IMR-90 (cell line): ENCODE measurements around the gene RPTOR. TPM values are rescaled to one million over a fixed set of nuclear protein-coding genes. Genes with fewer than 3 reads are reported as not detected.

Experiments used
- ATAC-seq: fragments of 200-7000 bp; cut with Tn5 transposase; 2 replicates; pipeline ENCODE4 v1.9.1; 2020; ENCODE audit warnings: low read depth, mild to moderate bottlenecking, moderate library complexity
- BruUV-seq: library from RNA; stranded (reverse); fragments of 400-500 nt; replicated peaks from 2 replicates; lab custom pipeline; 2021; lab: Mats Ljungman, UMichigan
- CTCF ChIA-PET: fragments of 300-600 bp; formaldehyde crosslinking; extraction: SDS; loops from one replicate; lab custom pipeline; 2021; ENCODE audit warnings: antibody characterized with exemption; lab: Yijun Ruan, JAX
- POLR2A ChIA-PET: fragments of 300-600 bp; sonication (Branson Sonifier 250); formaldehyde crosslinking; loops from one replicate; lab custom pipeline; 2022; ENCODE audit warnings: antibody characterized with exemption; ENCODE audit not compliant: unreplicated experiment; lab: Charles Lee
- DNase-seq: peaks from one replicate; pipeline ENCODE4 v3.0.0; 2013
- H2AFZ ChIP-seq: replicated peaks from 2 replicates; pipeline ENCODE3; 2013; ENCODE audit warnings: low read length, mild to moderate bottlenecking; ENCODE audit not compliant: poor library complexity
- H2AK5ac ChIP-seq: 2 replicates; pipeline ENCODE4 v1.6.1; 2013; ENCODE audit warnings: low read depth, low read length, inconsistent platforms
- H2AK9ac ChIP-seq: replicated peaks from 2 replicates; pipeline ENCODE3; 2013; ENCODE audit warnings: mild to moderate bottlenecking, low read depth, low read length, moderate library complexity; ENCODE audit not compliant: poor library complexity
- H2BK120ac ChIP-seq: 2 replicates; pipeline ENCODE4 v1.6.1; 2013; ENCODE audit warnings: low read depth, low read length, inconsistent platforms
- H2BK15ac ChIP-seq: 3 replicates; pipeline ENCODE4 v1.6.1; 2013; ENCODE audit warnings: low read depth, low read length, inconsistent platforms
- H2BK20ac ChIP-seq: 2 replicates; pipeline ENCODE4 v1.6.1; 2013; ENCODE audit warnings: low read depth, mild to moderate bottlenecking, inconsistent platforms, low read length, moderate library complexity
- H2BK5ac ChIP-seq: 2 replicates; pipeline ENCODE4 v1.6.1; 2013; ENCODE audit warnings: mild to moderate bottlenecking, low read depth, low read length, inconsistent platforms; ENCODE audit not compliant: poor library complexity, severe bottlenecking
- H3K14ac ChIP-seq: replicated peaks from 2 replicates; pipeline ENCODE4 v1.6.1; 2013; ENCODE audit warnings: low read depth, low read length, inconsistent platforms
- H3K18ac ChIP-seq: 2 replicates; pipeline ENCODE4 v1.6.1; 2013; ENCODE audit warnings: low read depth, low read length, control low read depth
- H3K23ac ChIP-seq: 2 replicates; pipeline ENCODE4 v1.6.1; 2013; ENCODE audit warnings: low read depth, low read length, inconsistent platforms
- H3K27ac ChIP-seq: 2 replicates; pipeline ENCODE4 v1.5.1; 2013; ENCODE audit warnings: mild to moderate bottlenecking, control low read depth, low read length; ENCODE audit not compliant: insufficient read depth
- H3K27me3 ChIP-seq: 2 replicates; pipeline ENCODE4 v1.6.1; 2013; ENCODE audit warnings: low read length; ENCODE audit not compliant: control insufficient read depth, insufficient read depth
- H3K36me3 ChIP-seq: 2 replicates; pipeline ENCODE4 v1.6.1; 2013; ENCODE audit warnings: low read length, mixed read lengths; ENCODE audit not compliant: control insufficient read depth, insufficient read depth
- H3K4ac ChIP-seq: 2 replicates; pipeline ENCODE4 v1.6.1; 2013; ENCODE audit warnings: low read depth, low read length, inconsistent platforms
- H3K4me1 ChIP-seq: 2 replicates; pipeline ENCODE4 v1.6.1; 2013; ENCODE audit warnings: low read length, mixed read lengths; ENCODE audit not compliant: control insufficient read depth, insufficient read depth
- H3K4me2 ChIP-seq: 2 replicates; pipeline ENCODE4 v1.6.1; 2013; ENCODE audit warnings: low read depth, mild to moderate bottlenecking, control low read depth, low read length, moderate library complexity
- H3K4me3 ChIP-seq: 2 replicates; pipeline ENCODE4 v1.5.1; 2013; ENCODE audit warnings: low read depth, mild to moderate bottlenecking, control low read depth, low read length, moderate library complexity; ENCODE audit not compliant: insufficient read depth
- H3K56ac ChIP-seq: 2 replicates; pipeline ENCODE4 v1.6.1; 2013; ENCODE audit warnings: low read length, inconsistent platforms; ENCODE audit not compliant: insufficient read depth; ENCODE audit errors: extremely low read depth
- H3K79me1 ChIP-seq, 2 experiments: 2 replicates each; pipeline ENCODE4 v1.6.1; 2013; ENCODE audit warnings: low read length in 2 of 2, inconsistent platforms in 1 of 2, low read depth in 1 of 2
- H3K9ac ChIP-seq: 2 replicates; pipeline ENCODE4 v1.6.1; 2013; ENCODE audit warnings: low read depth, low read length, control low read depth
- H3K9me1 ChIP-seq: 2 replicates; pipeline ENCODE4 v1.6.1; 2013; ENCODE audit warnings: low read length, inconsistent platforms; ENCODE audit not compliant: insufficient read depth
- H3K9me3 ChIP-seq: 2 replicates; pipeline ENCODE4 v1.6.1; 2013; ENCODE audit warnings: low read length; ENCODE audit not compliant: control insufficient read depth, insufficient read depth
- H4K20me1 ChIP-seq: 2 replicates; pipeline ENCODE4 v1.6.1; 2013; ENCODE audit warnings: low read length, inconsistent platforms; ENCODE audit not compliant: insufficient read depth
- H4K5ac ChIP-seq: 2 replicates; pipeline ENCODE4 v1.6.1; 2013; ENCODE audit warnings: mild to moderate bottlenecking, low read depth, low read length, control low read depth
- H4K8ac ChIP-seq, 2 experiments: 2 replicates each; pipeline ENCODE4 v1.6.1; 2013; ENCODE audit warnings: low read depth in 2 of 2, low read length in 2 of 2, control low read depth in 1 of 2, inconsistent platforms in 1 of 2
- H4K91ac ChIP-seq: 2 replicates; pipeline ENCODE4 v1.6.1; 2013; ENCODE audit warnings: low read depth, low read length, inconsistent platforms; ENCODE audit not compliant: insufficient read depth
- CEBPB ChIP-seq: IDR thresholded peaks from 2 replicates; pipeline ENCODE4 v1.6.1; 2012; ENCODE audit warnings: low read depth, low read length, improper control_type of control experiment
- CHD1 ChIP-seq: IDR thresholded peaks from 2 replicates; pipeline ENCODE4 v1.6.1; 2012; ENCODE audit warnings: low read depth, low read length, improper control_type of control experiment
- FOS ChIP-seq: fragments of 150-350 bp; IDR thresholded peaks from 2 replicates; pipeline ENCODE4 v1.6.1; 2016; ENCODE audit warnings: low read depth, low read length
- MAFK ChIP-seq: IDR thresholded peaks from 2 replicates; pipeline ENCODE4 v1.6.1; 2012; ENCODE audit warnings: low read depth, low read length, improper control_type of control experiment
- MAZ ChIP-seq: IDR thresholded peaks from 2 replicates; pipeline ENCODE4 v1.6.1; 2012; ENCODE audit warnings: low read depth, mild to moderate bottlenecking, low read length, improper control_type of control experiment, moderate library complexity, borderline replicate concordance
- MXI1 ChIP-seq: IDR thresholded peaks from 2 replicates; pipeline ENCODE4 v1.6.1; 2012; ENCODE audit warnings: low read depth, mild to moderate bottlenecking, low read length, moderate library complexity, borderline replicate concordance
- POLR2A ChIP-seq: IDR thresholded peaks from 2 replicates; pipeline ENCODE4 v1.6.1; 2012; ENCODE audit warnings: mild to moderate bottlenecking, low read depth, low read length
- RAD21 ChIP-seq: IDR thresholded peaks from 2 replicates; pipeline ENCODE4 v1.6.1; 2012; ENCODE audit warnings: low read length, improper control_type of control experiment
- RFX5 ChIP-seq: IDR thresholded peaks from 2 replicates; pipeline ENCODE4 v1.8.0; 2012; ENCODE audit warnings: low read depth, mild to moderate bottlenecking, low read length, moderate library complexity
- USF2 ChIP-seq: fragments of 150-350 bp; IDR thresholded peaks from 2 replicates; pipeline ENCODE4 v1.6.1; 2017; ENCODE audit warnings: mild to moderate bottlenecking, antibody characterized with exemption, low read length, low read depth
- WGBS, 2 experiments: methylation state at CpG; one replicate each; pipeline versions ENCODE4 v1.1.5 to v1.1.7; 2013; ENCODE audit warnings: missing lambda C conversion rate in 2 of 2; ENCODE audit not compliant: insufficient read length in 1 of 2; ENCODE audit errors: extremely low coverage in 2 of 2; 5-methylcytosine and 5-hydroxymethylcytosine counted together
- dilution Hi-C: fragments of 300-500 bp; cut with HindIII; formaldehyde crosslinking; loops from one replicate; pipeline ENCODE4 v1.14.3; 2018; ENCODE audit warnings: low sequenced_read_pairs; ENCODE audit not compliant: unreplicated experiment
- in situ Hi-C: fragments of 300-500 bp; cut with MboI; formaldehyde crosslinking; loops from 3 replicates; pipeline ENCODE4 v1.14.3; 2019; ENCODE audit warnings: low sequenced_read_pairs, inconsistent platforms, mixed read lengths
- intact Hi-C: fragments of 100-400 bp; cut with micrococcal nuclease; formaldehyde crosslinking; loops from 2 replicates; pipeline ENCODE4 v1.10.0; 2022
- polyA plus RNA-seq, 3 experiments: library from polyadenylated mRNA; depleted of rRNA; stranded (reverse); fragments of >200 nt; gene quantifications; 2 replicates each; pipeline ENCODE4 v1.2.3, GENCODE V29; 2012; ENCODE audit warnings: low replicate concordance in 1 of 3
- total RNA-seq: library from RNA; depleted of rRNA; stranded (reverse); fragments of >200 nt; gene quantifications from 2 replicates; pipeline ENCODE4 v1.2.3, GENCODE V29; 2012
- TF ChIP-seq, protein P1 (sequence below): fragments of 150-350 bp; IDR thresholded peaks from 2 replicates; pipeline ENCODE4 v1.6.1; 2016; ENCODE audit warnings: low read depth, mild to moderate bottlenecking, low read length, moderate library complexity, borderline replicate concordance

The RPTOR gene
- total and polyA plus RNA-seq, 2 of the 4 experiments (the other 2 are of a cell fraction): 10.8 to 14.7 TPM

- Histone ChIP-seq H3K4me3 (no peak overlapping the region), H4K20me1 (no peaks in the 10 kb centered on the region), H3K23ac (no peak overlapping the region), H3K27me3 (no peaks in the 10 kb centered on the region), H3K56ac (no peak overlapping the region), H2BK15ac (peak overlapping the region; percentile 79; the same call in 1 of the 3 replicates), H3K4me2 (no peak overlapping the region), H3K9me3 (no peaks in the 10 kb centered on the region), H4K8ac (no peak overlapping the region), H4K91ac (no peak overlapping the region; the same call in 1 of the 2 replicates), H4K5ac (no peak overlapping the region; the same call in 1 of the 2 replicates), H3K18ac (peak overlapping the region; percentile 16; the same call in 1 of the 2 replicates), H2BK20ac (no peak overlapping the region), H3K9me1 (peaks cover 8% of the 10 kb centered on the region), H2AK9ac (no peak overlapping the region), H2BK120ac (0 out of 2 replicates have a peak overlapping the region, but pooled peaks have one; percentile 11), H3K9ac (no peak overlapping the region), H3K36me3 (peaks cover 3% of the 10 kb centered on the region), H2BK5ac (no peak overlapping the region), H3K4ac (no peak overlapping the region; the same call in 1 of the 2 replicates), H3K79me1 (peaks cover 19 to 54% of the 10 kb centered on the region in 2 experiments), H3K14ac (no peak overlapping the region), H2AK5ac (peak overlapping the region; percentile 21), H2AFZ (no peak overlapping the region), H3K4me1 (peaks cover 7% of the 10 kb centered on the region), H3K27ac (no peak overlapping the region)
- WGBS, 2 experiments: 96% methylated on average over 4 of the region's 9 CpGs; no CpG with 5 or more reads in 1 of the 2 experiments
- DNase-seq (no peak), ATAC-seq (no peak)
- CTCF ChIA-PET: interaction anchor here (0.7 kb wide), 1 partner anchor 18 kb away, joined by 3 read pairs; no protein-coding TSS in a partner anchor
- TF ChIP-seq RFX5 (no peak), MAZ (no peak), CEBPB (no peak), CHD1 (no peak), MAFK (no peak), FOS (no peak), USF2 (no peak), POLR2A (no peak), RAD21 (no peak), MXI1 (no peak)
- TF ChIP-seq, protein P1, sequence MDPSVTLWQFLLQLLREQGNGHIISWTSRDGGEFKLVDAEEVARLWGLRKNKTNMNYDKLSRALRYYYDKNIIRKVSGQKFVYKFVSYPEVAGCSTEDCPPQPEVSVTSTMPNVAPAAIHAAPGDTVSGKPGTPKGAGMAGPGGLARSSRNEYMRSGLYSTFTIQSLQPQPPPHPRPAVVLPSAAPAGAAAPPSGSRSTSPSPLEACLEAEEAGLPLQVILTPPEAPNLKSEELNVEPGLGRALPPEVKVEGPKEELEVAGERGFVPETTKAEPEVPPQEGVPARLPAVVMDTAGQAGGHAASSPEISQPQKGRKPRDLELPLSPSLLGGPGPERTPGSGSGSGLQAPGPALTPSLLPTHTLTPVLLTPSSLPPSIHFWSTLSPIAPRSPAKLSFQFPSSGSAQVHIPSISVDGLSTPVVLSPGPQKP: no peak
- POLR2A ChIA-PET: no interaction called here
- BruUV-seq: no TSS peak
- in situ Hi-C loops (no loop called here), intact Hi-C loops (no loop called here), dilution Hi-C loops (no loop called here)
Measured at GRCh38 chr17:80818871-80819270, 274.2 kb downstream of the RPTOR start.
